Germinal center (tissue), 1 donor: Measurements from ENCODE around the gene SLC9A4.

Source experiments
- DNase-seq: peaks from one replicate; pipeline ENCODE4 v3.0.0; 2012; ENCODE audit warnings: mixed read lengths, low spot score

Gene SLC9A4

DNA sequence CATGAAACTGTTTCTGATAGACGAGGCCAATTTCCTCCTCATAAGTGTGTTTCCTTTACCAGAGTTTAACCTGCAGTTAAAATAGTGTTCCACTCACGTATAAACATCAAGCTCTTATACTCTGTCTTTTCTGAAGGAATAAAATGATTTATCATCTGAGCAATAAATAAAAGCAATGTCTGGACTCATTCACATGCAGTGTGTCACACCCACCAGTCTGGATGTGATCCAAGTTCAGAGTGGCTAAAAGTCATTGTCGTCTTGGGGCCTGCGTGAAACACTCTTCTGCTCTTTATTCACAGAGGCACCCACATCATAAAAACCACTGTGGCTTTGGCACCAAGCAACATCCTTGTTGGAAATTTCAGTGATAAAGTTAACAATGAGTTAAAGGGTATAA, 19.5 kb upstream of the SLC9A4 start:
- no peak for DNase-seq

DNA sequence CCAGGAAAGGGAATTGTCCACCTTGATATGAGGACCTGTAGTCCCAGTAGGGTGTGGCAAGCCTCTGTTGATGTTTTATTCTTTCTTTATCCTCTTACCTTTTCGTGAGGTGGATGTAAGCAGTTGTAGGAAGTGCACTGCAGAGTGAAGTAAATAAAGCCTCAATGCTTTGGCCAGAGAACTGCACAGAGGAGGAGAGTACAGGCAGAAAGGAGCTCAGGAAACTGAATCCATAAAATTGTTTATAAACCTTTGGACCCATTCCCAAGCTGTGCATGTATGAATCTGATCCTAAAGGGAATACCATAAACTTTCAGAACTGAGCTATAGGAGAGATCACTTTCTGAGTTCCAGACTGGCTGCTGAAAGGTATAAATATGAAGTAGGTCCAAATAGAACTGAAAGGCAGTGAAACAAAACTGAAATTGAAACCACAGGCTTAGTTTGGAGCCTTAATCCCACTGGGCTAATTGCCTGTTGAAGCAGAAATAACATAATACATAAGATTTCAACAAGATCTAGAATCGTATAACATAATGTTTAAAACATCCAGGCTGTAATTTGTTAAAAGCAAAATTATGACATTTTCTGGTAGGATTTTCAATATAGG, 17.9 kb upstream of the SLC9A4 start:
- no peak for DNase-seq

DNA sequence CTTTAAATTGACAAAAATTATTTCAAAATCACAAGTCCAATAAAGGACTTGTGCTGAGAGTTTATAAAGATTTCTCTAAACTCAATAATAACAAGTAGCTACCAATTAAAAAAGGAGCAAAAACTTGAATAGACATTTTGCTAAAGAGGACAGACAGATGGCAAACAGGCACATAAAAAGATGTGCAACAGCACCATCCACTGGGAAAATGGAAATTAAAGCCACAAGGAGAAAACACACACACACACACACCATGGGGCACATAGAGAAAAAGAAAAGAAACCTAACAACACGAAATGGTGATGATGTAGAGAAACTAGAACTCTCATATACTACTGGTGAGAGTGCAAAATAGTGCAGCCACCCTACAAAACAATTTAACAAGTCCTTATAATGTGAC, 12.6 kb upstream of the SLC9A4 start:
- DNase-seq, result no peak

DNA sequence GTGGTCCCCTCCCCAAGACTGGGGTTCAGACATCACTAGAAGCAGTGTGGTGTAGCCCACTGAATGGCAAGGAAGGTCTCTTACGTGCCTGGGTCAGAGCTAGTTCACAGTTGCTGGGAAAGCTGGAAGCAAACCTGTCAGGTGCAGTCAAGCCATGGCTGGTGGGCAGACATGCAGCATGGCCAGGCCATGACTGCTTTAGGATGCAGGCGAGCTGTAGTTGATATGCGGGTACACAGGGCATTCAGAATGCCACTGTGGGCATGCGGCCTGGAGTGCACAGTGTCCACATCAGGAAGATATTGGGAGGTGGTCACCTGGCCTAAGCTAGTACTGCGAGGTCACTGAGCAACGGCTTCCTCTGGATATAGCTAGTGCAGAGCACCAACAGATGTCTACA, 11.8 kb upstream of the SLC9A4 start:
- no peak for DNase-seq

DNA sequence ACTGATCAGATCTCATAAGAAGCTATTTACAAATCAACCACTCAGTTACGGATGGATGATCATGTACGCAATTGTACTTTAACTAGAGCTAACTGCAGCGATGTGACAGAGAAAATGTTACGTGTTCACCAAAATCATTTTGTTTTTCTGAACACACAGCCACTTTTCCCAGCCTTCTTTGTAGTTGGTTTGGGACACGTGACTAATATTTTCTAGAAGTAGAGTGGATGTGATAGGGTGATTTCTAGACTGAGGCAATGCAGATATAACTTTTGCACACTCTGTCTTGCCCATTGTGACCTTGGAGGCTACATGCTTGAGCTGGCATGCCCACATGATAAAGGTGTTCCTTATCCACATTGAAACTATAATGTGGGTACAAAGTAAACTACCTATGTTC, 9.9 kb upstream of the SLC9A4 start:
- DNase-seq, result no peak

DNA sequence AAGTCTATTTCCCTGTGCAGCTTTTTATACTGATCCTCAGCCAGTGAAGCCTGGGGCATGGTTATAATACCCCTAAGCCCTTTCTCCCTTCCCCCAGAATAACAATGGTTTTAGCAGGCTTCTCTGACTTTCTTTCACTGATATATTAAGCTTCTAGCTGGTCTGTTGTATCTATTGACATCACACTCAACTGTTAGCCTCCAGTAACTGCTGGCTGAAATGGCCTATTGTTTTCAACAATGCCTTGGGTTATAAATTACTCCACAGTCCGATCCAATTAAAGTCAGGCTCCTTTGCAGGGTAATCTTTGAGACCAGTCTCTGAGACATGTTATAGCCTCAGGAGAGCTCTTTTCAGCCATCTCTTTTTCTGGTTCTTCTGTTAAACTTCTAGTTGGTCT, 2.9 kb upstream of the SLC9A4 start:
- no peak for DNase-seq

DNA sequence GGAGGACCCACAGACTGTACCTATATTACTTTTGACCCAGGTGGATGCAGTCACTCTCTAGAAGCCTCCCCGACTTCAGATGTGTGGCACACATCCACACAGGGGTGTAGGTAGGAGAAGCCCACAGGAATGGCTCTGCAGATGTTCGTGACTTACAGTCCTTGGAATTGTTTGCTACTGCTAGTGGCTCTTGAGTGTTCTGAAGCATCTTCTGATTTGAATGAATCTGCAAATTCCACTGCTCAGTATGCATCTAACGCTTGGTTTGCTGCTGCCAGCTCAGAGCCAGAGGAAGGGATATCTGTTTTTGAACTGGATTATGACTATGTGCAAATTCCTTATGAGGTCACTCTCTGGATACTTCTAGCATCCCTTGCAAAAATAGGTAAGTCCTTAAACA, 605 bp downstream of the SLC9A4 start:
- no peak for DNase-seq

DNA sequence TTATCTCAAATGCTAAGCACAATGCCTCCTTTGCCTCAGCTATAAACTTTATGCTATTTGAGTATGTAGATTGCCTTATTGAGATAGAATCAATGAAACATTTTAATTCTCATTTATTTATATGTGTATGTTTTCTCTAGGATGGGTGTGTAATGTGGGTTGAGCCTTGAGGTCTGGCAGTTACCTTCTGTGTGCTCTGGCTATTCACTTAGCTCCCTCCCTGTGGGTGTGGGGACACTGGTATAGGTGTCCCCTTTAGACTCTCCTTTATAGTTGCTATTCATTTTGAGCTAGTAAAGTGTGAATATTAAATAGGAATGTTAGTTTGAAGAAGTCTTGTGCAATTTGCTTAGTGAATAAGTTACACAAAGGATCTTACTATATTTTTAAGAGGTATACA, 1.8 kb downstream of the SLC9A4 start:
- DNase-seq, result no peak

DNA sequence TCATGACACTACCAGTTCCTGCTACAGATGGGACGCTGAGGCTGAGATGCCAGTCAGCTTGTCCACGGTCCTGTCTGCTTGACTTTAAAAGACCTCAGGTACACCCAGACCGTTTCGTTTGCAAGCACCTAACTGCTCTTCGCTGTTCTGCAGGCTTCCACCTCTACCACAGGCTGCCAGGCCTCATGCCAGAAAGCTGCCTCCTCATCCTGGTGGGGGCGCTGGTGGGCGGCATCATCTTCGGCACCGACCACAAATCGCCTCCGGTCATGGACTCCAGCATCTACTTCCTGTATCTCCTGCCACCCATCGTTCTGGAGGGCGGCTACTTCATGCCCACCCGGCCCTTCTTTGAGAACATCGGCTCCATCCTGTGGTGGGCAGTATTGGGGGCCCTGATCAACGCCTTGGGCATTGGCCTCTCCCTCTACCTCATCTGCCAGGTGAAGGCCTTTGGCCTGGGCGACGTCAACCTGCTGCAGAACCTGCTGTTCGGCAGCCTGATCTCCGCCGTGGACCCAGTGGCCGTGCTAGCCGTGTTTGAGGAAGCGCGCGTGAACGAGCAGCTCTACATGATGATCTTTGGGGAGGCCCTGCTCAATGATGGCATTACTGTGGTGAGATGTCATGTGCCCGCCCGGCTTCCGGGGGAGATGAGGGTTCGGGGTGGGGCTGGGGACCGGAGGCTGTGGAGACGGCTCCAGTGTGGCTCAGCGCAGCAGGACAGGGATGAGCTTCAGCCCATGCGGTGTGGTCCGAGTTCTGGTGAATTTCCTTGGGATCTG, 5.9 kb downstream of the SLC9A4 start:
- no peak for DNase-seq

DNA sequence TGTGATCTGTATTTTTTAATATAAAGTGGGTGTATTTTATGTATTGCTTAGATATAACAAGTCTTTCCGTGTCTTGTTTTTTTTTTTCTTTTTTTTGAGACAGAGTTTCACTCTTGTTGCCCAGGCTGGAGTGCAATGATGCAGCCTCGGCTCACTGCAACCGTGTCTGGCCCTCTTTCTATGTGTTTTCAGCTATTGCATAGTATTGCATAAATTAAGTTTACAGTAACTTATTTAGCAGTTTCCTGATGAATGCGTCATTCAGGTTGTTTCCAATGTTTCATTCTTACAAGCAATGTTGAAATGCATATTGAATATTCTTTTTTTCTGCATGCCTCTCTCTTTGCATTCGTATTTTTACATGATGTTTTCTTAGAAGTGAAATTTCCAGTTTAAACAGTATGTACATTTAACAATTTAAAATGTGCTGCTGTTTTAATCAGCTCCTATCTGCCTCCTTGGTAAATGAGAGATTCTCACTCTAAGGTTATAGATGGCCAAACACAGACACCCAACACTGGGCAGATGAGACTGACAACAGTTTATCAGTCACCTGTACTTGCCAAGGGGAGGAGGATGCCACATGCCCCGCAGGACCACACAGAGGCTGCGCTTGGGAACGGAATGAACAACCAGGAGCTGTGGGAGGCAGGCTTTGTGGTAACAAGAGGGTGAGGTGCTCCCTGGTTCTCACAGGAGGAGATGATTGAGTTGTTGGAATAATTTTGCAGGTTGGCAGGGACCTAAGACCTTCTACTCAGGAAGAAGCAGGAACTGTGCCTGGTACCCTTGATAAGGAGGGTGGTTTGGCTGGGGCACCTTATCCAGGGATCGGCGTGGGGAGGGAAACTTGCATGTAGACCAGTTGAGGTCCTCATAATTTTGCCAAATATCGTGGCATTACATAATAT, 7.5 kb downstream of the SLC9A4 start:
- DNase-seq, result no peak

DNA sequence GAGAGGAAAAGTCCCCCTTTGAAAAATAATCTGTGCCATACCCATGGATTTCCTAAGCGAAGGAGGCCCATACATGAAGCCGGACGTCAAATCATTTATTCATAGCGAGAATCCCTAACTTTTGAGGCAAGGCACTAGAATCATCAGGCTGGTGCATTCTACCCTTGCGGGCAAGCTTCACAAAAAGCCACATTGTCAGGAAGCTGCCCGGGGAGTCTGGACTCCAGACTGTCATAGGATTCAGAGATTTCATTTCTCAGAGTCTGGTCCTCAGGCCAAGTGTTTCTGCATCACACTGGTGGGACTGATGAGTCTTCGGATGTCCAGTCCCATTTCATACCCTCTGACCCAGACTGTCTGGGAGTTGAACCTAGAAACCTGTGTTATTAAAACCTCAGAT, 8.9 kb downstream of the SLC9A4 start:
- DNase-seq, result no peak

DNA sequence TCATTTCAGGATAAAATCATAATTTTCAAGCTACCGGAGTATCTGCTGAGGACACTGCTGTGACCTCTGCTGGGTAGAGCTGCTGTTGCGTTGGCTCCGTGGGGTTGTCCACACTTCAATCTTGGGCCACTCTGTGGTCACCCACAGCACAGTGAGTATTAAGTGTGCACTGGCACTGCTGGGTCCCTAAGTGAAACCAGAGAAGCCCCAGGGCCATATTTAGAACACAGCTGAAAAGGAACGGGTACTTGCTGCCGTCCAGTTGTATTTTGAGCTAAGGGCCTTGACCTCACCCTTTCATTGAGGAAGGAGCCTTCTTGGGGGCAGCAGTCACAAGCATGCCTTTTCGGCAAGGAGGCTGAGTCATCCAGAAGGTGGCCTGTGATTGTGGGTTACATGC, 10.1 kb downstream of the SLC9A4 start:
- DNase-seq, result no peak

DNA sequence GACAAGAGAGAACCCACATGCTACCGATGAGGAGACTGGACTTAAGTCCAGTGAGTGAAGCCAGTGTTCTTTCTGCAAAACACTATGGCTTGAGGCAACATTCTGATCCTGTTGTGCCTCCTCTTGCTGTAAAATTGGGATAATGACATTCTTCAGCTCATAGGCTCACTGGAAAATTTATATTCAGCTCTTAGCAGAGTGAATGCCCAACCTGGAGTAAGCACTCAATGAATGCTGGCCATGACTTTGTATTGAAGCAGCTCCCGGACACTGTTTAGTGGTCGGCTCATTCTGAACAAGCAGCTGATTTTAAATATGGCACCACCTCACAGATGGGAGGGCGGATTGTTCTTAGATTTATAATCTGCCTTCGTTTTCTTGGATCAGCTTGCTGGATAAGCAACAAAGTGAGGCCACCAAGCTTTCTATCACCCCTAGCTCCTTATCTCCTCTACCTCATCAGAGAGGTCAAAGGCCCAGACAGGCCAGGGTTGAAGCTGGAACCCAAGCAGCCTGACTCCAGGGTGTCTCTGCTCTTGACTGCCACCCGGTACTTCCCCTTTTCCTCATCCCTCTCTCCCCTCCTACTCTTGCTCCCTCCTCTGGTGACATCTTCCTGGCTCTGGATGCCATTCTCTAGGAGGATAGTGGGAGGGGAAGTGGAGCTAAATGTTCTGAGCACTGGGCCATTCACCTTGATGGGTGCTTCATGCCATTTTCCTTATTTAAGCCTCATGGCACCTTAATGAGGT, 11.5 kb downstream of the SLC9A4 start:
- no peak for DNase-seq

DNA sequence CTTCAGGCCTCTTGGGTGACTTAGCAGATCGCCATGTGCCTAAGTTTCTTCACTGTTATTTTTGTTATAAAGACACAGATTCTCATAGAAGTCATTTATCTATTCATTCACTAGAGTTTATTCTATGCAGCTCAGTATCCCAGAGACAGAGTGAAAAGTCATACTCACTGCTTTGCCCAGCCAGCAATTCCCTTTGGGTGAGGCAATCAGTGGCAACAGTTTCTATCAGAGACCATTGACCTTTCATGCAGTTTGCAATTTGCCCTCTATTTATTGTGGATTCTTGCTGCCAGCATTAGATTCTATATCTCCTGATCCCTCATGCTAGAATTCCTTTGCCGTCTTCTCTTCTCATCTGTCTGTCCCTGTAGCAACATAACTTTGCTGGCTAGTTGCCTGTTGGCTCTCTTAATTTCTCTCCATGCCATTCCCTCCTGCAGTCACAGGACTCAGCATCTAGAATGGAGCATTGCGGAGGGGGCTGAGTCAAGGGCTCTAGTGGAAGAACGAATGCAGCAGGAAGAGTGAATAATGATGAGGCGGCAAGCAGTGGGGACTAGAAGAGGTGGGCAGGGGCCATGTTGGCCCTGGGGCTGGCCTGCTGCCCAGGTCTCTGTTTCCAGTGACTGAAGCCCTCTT, 12.2 kb downstream of the SLC9A4 start:
- no peak for DNase-seq

DNA sequence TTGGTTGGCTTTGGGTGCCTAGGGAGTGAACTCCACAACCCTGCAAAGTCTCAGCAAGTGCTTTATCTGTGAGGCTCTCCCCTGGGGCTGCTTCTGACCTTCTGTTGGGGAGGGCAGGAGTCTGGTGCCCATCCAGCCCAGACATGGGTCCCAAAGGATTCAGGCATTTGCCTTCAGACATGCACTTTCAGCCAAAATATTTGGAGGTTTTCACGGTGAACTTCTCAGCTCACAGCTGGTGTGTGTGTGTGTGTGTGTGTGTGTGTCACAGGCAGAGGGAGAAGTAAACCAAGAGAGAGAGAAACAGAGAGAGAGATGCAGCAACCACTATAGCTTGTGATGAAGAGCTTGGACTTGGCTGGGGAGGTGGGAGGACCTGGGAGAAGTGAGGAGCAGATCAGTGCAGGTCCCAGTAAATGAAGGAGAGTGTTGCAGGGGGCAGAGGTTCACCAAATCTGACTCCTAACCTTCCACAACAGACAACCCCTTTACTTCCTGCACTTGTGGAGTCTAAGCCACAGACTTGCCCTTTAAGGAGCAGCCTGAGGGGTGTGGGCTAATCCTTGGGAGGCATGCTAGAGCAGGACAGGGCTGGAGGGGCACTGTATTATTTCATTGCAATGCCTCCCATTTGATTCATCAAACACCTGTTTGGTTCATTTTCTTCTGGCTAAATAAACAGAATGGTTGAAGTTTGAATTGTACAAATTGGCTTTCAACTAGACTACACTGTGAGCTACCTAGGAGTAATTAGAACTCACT, 14.1 kb downstream of the SLC9A4 start:
- no peak for DNase-seq

DNA sequence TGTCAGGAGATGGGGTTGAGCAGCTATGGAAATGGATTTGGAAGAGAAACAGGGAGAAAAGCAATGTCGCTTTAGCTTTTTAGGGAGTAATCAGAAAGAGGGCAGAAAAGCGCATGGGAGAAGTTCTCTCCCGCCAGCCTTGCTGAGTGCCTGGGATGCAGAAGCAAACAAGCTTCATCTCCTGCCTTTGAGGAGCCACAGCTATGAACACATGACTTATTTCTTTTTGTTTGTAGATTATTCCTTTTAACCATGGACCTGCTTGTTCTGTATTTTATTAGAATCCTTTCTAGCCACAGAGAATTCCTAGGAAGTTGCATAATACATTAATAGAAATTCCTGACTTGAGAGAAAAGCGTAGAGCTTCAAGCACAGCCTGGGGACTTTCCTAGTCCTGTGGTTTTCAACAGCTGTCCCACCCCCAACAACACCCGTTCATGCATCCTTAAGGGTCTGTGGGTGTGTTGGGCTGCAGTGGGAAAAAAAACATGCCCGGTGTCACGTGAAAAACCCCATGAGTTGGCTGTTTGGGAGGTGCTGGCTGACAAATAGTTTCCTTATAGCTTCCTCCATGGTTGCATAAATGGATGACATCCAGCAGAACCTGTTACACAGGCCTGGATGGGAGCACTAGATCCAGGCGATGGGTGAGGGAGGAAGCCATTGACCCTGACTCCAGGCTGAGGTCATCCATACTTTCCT, 14.9 kb downstream of the SLC9A4 start:
- no peak for DNase-seq

DNA sequence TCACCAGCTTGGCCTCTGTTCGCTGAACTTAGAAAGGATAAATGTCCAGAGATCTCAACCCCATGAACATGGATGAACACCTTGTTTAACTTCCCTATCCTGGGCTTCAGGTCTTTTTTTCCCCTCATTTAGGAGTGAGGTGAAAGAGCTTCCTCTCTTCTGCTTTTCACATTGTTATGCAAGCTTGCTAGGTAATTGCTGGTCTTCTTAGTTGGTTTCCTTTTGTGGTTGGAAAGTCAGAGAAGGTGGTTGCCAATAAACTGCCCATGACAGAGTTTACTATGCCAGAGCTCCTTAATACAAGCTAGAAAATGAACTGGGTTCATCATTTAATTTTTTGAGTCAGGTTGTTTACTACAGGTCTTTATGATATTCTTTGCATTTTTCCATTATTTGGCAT, 16.6 kb downstream of the SLC9A4 start:
- DNase-seq, result no peak

DNA sequence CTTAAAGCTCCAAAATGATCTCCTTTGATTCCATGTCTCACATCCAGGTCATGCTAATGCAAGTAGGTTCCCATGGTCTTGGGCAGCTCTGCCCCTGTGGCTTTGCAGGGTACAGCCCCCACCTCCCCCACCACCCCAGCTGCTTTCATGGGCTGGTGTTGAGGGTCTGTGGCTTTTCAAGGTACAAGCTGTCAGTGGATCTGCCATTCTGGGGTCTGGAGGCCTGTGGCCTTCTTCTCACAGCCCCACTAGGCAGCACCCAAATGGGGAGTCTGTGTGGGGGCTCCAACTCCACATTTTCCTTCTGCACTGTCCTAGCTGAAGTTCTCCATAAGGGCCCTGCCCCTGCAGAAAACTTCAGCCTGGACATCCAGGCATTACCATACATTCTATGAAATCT, 19.0 kb downstream of the SLC9A4 start:
- DNase-seq, result no peak

DNA sequence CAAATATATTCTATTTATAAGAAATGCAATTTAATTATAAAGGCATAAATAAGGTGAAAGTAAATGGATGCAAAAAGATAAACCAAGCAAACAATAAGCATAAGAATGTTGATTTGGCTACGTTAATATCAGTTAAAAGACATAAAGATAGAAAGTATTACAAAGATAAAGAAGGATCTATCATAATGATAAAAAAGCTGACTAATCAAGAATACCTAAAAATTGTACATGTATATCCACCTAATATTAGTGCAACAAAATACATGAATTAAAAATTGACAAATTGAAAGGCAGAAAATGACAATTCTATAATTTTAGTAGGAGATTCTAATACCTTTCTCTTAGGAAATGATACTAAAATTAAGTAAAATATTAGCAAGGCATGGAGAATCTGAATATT, 21.5 kb downstream of the SLC9A4 start:
- DNase-seq, result no peak

DNA sequence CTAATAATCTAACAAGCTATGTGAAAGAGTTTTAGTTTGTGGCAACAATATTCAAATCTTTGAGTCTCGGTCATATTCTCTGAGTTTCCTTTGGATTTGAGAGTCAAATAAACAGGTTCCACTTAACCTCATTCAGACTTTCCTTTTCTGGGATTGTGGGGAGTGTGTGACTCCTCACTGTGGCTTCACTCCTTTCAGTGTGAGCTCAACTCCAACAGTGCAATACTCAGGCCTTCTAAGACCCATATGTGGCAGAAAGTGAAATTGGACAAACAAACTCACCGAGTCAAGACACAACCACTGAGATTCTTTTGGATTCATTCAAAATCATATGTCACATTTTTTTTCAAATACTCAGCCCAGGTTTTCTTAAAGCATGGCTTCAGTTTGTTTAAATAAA, 25.4 kb downstream of the SLC9A4 start:
- no peak for DNase-seq
